ENCODE measurements around the gene GHRL.

DNA sequence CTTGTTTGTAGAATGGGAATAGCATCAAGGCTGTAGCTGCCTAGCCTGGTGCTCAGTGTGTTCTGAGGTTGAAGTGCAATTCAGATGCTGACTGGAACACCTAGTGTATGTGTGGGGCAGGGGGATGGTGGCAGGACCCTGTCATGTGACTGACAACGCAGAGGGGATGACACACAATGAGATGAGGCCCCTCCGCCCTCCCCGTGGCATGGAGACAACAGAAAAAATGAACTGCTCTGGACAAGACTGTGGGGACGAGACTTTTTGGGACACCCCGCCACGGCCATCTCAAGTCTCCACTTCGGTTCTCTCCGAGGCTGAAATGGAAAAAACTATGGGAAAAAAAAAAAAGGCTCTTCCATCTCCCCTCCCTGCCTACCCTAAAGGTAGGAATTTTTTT lies 38.6 kb upstream of the GHRL start:
- no peak for TF ChIP-seq POLR2AphosphoS5 (IDR thresholded peaks at IDR 0.05)
- TF ChIP-seq, protein P1, sequence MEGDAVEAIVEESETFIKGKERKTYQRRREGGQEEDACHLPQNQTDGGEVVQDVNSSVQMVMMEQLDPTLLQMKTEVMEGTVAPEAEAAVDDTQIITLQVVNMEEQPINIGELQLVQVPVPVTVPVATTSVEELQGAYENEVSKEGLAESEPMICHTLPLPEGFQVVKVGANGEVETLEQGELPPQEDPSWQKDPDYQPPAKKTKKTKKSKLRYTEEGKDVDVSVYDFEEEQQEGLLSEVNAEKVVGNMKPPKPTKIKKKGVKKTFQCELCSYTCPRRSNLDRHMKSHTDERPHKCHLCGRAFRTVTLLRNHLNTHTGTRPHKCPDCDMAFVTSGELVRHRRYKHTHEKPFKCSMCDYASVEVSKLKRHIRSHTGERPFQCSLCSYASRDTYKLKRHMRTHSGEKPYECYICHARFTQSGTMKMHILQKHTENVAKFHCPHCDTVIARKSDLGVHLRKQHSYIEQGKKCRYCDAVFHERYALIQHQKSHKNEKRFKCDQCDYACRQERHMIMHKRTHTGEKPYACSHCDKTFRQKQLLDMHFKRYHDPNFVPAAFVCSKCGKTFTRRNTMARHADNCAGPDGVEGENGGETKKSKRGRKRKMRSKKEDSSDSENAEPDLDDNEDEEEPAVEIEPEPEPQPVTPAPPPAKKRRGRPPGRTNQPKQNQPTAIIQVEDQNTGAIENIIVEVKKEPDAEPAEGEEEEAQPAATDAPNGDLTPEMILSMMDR (IDR thresholded peaks at IDR 0.05): no peak

Data from upper lobe of left lung (tissue), 4 donors.